Measurements from ENCODE around the gene HOXA10.

DNA sequence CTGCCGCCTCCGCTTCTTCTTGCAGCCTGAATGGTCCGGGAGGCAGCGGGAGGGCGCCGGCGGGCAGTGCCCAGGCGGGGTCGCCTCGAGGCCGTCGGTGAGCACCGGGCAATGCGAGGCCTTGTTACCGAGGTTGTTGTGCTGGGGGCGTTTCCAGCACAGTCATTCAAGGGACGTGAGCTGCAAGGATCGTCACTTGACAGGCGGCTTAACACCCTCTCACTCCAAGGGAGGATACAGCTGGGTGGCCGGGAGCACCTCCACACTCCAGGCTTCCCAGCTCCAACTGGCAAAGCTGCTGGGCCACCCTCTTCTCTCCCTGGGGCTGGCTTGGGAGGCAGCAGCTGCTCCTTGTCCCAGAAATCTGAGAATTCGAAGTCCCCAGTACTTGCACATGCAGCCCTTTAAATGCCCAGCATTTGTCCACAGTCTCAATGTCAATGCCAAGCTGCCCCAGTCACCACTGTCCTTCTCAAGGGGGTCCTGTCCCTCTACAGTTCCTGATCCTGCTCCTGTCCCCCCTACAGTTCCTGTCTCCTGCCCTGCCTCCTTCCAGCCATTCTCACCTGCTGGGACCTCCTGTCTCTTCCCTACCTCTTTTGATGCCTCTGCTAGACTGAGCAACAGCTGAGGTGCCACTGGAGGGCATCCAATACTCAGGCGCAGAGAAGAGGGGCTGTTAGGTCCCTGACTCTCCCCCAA, 15.3 kb upstream of the HOXA10 start:
- TF ChIP-seq, protein P1, sequence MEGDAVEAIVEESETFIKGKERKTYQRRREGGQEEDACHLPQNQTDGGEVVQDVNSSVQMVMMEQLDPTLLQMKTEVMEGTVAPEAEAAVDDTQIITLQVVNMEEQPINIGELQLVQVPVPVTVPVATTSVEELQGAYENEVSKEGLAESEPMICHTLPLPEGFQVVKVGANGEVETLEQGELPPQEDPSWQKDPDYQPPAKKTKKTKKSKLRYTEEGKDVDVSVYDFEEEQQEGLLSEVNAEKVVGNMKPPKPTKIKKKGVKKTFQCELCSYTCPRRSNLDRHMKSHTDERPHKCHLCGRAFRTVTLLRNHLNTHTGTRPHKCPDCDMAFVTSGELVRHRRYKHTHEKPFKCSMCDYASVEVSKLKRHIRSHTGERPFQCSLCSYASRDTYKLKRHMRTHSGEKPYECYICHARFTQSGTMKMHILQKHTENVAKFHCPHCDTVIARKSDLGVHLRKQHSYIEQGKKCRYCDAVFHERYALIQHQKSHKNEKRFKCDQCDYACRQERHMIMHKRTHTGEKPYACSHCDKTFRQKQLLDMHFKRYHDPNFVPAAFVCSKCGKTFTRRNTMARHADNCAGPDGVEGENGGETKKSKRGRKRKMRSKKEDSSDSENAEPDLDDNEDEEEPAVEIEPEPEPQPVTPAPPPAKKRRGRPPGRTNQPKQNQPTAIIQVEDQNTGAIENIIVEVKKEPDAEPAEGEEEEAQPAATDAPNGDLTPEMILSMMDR (IDR thresholded peaks at IDR 0.05), result no peak
- TF ChIP-seq POLR2A (IDR thresholded peaks at IDR 0.05), result no peak
